BLaER1 treated with 17β-estradiol and CSF1 and Interleukin-3, amounts not matched to agents 10 nM and 100 nM (cell line): ENCODE measurements around the gene SUSD2.

ENCODE experiments used
- H3K27ac ChIP-seq, 11 experiments: shearing (Covaris generic); formaldehyde crosslinking; 2 replicates each; pipeline ENCODE4 v1.8.1; 2022
- H3K27me3 ChIP-seq, 11 experiments: shearing (Covaris generic); formaldehyde crosslinking; 2 replicates each; pipeline ENCODE4 v1.8.1; 2022
- H3K36me3 ChIP-seq, 11 experiments: shearing (Covaris generic); formaldehyde crosslinking; 2 replicates each; pipeline ENCODE4 v1.8.1; 2022
- H3K4me1 ChIP-seq, 10 experiments: shearing (Covaris generic); formaldehyde crosslinking; 2 replicates each; pipeline ENCODE4 v1.8.1; 2022
- H3K4me2 ChIP-seq, 11 experiments: shearing (Covaris generic); formaldehyde crosslinking; 2 replicates each; pipeline ENCODE4 v1.8.1; 2022
- H3K4me3 ChIP-seq, 10 experiments: shearing (Covaris generic); formaldehyde crosslinking; 2 replicates each; pipeline ENCODE4 v1.8.1; 2022
- H3K9ac ChIP-seq, 11 experiments: shearing (Covaris generic); formaldehyde crosslinking; 2 replicates each; pipeline ENCODE4 v1.8.1; 2022
- H3K9me3 ChIP-seq, 11 experiments: shearing (Covaris generic); formaldehyde crosslinking; replicated peaks in 1 of 11; 2 replicates each; pipeline ENCODE4 v1.8.1; 2022
- H4K20me1 ChIP-seq, 11 experiments: shearing (Covaris generic); formaldehyde crosslinking; 2 replicates each; pipeline ENCODE4 v1.8.1; 2022
- Cebpa-rat ChIP-seq, 11 experiments: shearing (Covaris generic); IDR thresholded peaks; 2 replicates each; pipeline ENCODE4 v1.8.1; 2022

The SUSD2 gene

DNA sequence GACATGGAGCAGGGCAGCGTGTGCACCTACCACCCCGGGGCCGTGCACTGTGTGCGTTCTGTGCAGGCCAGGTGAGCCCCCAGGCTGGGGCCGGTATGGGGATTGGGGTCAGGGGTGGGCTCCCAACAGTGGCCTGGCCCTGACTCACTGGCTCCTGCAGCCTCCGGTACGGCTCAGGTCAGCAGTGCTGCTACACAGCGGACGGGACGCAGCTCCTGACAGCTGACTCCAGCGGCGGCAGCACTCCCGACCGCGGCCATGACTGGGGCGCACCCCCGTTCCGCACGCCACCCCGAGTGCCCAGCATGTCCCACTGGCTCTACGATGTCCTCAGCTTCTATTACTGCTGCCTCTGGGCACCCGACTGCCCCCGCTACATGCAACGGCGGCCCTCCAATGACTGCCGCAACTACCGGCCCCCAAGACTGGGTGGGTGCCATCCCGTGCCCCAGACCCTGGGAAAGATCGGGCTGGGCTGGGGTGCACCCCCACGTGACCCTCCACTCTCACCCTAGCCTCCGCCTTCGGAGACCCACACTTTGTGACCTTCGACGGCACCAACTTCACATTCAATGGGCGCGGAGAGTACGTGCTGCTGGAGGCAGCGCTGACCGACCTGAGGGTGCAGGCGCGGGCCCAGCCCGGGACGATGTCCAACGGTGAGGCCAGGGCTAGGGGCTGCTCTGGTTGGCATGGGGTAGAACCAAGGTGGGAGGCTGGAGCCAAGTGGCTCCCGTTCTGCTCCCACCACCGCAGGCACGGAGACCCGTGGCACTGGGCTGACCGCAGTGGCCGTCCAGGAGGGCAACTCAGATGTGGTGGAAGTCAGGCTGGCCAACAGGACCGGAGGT, 4.4 kb downstream of the SUSD2 start:
- TF ChIP-seq Cebpa-rat (IDR thresholded peaks at IDR 0.05) = no peak
- no peak overlapping the region for H3K4me3 ChIP-seq
- H3K4me2 ChIP-seq = no peak overlapping the region
- H3K9ac ChIP-seq = no peak overlapping the region
- no peaks in the 10 kb centered on the region for H3K9me3 ChIP-seq
- H3K27me3 ChIP-seq = no peaks in the 10 kb centered on the region
- no peak overlapping the region for H3K27ac ChIP-seq
- H3K36me3 ChIP-seq = no peaks in the 10 kb centered on the region
- H3K4me1 ChIP-seq = peaks cover 23 to 40% (median 34%) of the 10 kb centered on the region in 10 experiments
- H4K20me1 ChIP-seq = peaks cover 0 to 3% (median 0%) of the 10 kb centered on the region in 11 experiments; a peak in 1 of 22 replicates

DNA sequence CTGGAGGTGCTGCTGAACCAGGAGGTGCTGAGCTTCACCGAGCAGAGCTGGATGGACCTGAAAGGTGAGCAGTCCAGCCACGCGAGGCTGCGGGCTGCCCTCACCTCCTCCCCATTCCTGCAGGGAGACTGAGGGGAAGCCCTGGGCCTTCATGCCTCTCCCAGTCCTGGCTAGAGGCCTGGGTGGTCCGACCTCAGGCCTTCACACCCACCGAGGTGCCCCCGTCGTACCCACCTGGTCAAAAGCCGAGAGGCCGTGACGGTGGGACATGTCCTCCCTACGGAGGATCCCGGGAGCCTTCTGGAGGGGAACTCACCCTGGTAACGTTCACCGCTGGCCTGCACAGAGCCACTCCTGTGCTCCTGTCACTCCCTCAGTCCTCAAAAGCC, 5.1 kb downstream of the SUSD2 start:
- Histone ChIP-seq H3K9ac (no peak overlapping the region), H3K4me2 (no peak overlapping the region), H3K27me3 (no peaks in the 10 kb centered on the region), H3K27ac (no peak overlapping the region), H3K36me3 (no peaks in the 10 kb centered on the region), H3K4me1 (peaks cover 29 to 47% (median 40%) of the 10 kb centered on the region in 10 experiments), H4K20me1 (no peaks in the 10 kb centered on the region), H3K4me3 (no peak overlapping the region), H3K9me3 (no peaks in the 10 kb centered on the region)
- no peak for TF ChIP-seq Cebpa-rat (IDR thresholded peaks at IDR 0.05)

DNA sequence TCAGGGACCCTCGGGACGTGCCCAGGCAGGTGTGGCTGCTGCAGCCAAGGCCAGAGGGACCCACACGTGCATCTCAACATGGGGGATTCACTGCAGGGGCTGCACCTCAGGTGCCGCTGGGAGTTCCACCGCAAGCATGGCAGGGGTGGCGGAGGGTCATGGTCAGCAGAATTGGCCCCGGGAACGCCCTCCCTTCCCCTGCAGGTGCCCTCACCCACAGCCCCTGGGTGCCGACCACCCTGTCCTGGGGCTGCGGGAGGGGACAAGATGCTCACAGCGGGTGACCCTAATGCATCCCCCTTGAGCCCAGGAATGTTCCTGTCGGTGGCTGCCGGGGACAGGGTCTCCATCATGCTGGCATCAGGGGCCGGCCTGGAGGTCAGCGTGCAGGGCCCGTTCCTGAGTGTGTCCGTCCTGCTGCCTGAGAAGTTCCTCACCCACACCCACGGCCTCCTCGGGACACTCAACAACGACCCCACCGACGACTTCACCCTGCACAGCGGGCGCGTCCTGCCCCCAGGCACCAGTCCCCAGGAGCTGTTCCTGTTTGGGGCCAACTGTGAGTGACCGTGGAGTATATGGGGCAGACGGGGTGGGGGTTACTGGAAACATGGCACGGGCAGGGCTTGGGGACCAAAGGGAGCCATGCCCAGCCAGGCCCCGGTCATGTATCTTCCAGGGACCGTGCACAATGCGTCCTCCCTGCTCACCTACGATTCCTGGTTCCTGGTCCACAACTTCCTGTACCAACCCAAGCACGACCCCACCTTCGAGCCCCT, 5.8 kb downstream of the SUSD2 start:
- no peak overlapping the region for H3K27ac ChIP-seq
- no peak overlapping the region for H3K4me3 ChIP-seq
- H3K27me3 ChIP-seq = no peaks in the 10 kb centered on the region
- no peaks in the 10 kb centered on the region for H4K20me1 ChIP-seq
- no peaks in the 10 kb centered on the region for H3K36me3 ChIP-seq
- no peak overlapping the region for H3K4me2 ChIP-seq
- no peak overlapping the region for H3K9ac ChIP-seq
- H3K4me1 ChIP-seq = peaks cover 35 to 53% (median 47%) of the 10 kb centered on the region in 10 experiments
- TF ChIP-seq Cebpa-rat (IDR thresholded peaks at IDR 0.05) = no peak
- no peaks in the 10 kb centered on the region for H3K9me3 ChIP-seq

DNA sequence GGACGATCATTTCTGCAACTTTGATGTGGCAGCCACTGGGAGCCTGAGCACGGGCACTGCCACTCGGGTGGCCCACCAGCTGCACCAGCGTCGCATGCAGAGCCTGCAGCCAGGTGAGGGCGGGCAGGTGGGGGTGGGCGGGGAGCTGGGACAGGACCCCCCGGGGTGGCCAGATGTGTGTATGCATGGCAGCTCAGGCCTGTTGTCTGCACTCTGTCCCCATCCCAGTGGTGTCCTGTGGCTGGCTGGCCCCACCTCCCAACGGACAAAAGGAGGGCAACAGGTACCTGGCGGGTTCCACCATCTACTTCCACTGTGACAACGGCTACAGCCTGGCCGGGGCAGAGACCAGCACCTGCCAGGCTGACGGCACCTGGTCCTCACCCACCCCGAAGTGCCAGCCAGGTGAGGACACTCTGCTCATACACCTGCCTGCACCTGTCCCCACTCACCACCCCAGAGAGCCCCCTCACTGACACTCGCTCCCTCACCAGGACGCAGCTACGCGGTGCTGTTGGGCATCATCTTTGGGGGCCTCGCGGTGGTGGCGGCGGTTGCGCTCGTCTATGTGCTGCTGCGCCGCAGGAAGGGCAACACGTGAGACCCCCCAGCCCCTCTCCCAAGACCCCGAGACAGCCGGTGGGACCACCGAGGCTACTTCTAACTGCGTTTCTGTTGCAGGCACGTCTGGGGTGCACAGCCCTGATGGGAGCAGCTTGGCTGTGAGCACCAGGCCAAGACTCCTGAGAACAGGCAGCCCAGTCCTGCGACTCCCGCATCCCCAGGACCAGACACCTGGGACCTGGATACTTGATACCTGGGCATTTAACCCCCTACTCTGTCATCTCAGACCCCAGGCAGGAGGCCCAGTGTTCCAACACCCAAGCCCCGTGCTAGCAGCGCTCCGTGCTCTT, 6.7 kb downstream of the SUSD2 start:
- Histone ChIP-seq H3K4me1 (peaks cover 26 to 49% (median 43%) of the 10 kb centered on the region in 10 experiments), H3K9ac (no peak overlapping the region), H3K4me3 (no peak overlapping the region), H3K27me3 (no peaks in the 10 kb centered on the region), H3K4me2 (no peak overlapping the region), H3K27ac (no peak overlapping the region), H3K9me3 (peaks cover 0 to 5% (median 0%) of the 10 kb centered on the region in 11 experiments; a peak in 1 of 22 replicates), H3K36me3 (no peaks in the 10 kb centered on the region), H4K20me1 (no peaks in the 10 kb centered on the region)
- TF ChIP-seq Cebpa-rat (IDR thresholded peaks at IDR 0.05) = no peak

DNA sequence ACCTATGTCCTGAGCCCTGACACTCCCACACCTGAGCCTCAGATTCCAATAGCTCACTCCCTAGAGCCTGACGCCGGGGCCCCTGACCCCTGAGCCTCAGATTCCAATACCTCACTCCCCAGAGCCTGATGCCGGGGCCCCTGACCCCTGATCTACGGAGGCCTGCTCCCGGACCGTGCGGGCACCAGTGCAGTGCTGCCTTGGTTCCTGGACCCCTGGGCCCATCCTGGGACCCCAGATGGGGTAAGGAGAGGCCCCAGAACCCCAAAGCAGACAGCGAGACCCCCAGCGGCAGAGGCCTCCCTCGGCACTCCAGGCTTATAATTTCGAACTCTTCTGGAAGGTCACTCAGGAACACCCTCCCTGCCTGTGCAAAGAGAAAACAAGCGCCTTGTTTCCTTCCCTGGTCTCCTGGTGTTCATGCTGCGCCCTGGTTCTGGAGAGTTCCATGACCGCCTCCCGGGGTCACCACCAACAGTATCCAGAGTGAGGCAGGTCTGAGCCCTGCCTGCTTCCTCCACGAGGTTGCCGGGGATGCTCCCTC, 7.5 kb downstream of the SUSD2 start:
- H3K36me3 ChIP-seq = no peaks in the 10 kb centered on the region
- peaks cover 0 to 6% (median 0%) of the 10 kb centered on the region in 11 experiments; a peak in 1 of 22 replicates for H3K9me3 ChIP-seq
- H3K4me3 ChIP-seq = no peak overlapping the region
- peaks cover 18 to 41% (median 35%) of the 10 kb centered on the region in 10 experiments for H3K4me1 ChIP-seq
- H4K20me1 ChIP-seq = no peaks in the 10 kb centered on the region
- H3K4me2 ChIP-seq = no peak overlapping the region
- peak overlapping the region in 2 of 11 experiments; percentile 8 to 11; a peak in 1 of 22 replicates for H3K9ac ChIP-seq
- no peak for TF ChIP-seq Cebpa-rat (IDR thresholded peaks at IDR 0.05)
- peak overlapping the region in 2 of 11 experiments; percentile 18 to 31; a peak in 1 of 22 replicates for H3K27ac ChIP-seq
- H3K27me3 ChIP-seq = no peaks in the 10 kb centered on the region

DNA sequence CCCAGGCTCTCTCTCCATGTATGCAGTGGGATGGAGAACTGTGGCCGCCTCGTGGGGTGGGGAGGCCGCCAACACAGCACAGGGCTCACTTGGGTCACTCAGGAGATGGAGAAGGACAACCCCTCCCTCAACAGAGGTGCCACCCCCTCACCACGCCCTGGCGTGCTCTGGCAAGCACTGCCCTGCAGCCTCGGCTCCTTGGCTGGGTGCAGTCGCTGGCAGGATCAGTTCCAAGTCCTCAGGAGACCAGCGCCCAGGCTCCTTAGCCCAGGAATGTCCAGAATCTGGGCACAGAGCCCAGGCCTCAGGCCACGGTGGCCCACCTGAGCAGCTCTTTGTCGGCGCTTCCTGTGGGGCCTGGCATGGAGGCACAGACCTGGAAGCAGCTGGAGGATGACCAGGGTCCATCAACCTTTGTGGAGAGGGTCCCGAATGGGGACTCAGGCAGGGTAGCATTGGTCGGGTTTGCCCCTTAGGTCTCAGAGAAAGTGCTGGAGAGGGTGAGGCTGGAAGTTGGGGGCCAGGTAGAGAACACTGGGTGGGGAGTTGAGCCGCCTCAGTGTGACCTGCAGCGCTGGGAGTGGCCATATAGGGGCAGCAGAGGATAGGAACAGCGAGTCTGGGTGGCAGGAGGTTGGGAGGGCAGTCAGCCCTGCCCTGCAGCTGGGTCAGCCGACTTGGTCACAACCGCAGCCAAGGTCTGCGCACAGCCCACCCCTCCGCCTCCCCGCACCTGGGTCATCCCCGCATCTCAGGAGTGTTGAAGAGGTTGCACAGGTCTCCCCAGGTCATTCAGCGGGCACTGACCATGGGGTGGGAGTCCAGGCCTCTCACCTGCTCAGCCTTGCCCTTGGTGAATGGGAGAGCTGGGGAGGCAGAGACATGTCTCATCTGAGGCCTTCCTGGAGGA, 8.2 kb downstream of the SUSD2 start:
- TF ChIP-seq Cebpa-rat (IDR thresholded peaks at IDR 0.05) = no peak
- Histone ChIP-seq H4K20me1 (no peaks in the 10 kb centered on the region), H3K4me1 (peaks cover 13 to 37% (median 31%) of the 10 kb centered on the region in 10 experiments; a peak in 19 of 20 replicates), H3K36me3 (no peaks in the 10 kb centered on the region), H3K9ac (peak overlapping the region in 4 of 11 experiments; percentile 8 to 32 (median 16); a peak in 4 of 22 replicates), H3K4me3 (no peak overlapping the region), H3K9me3 (peaks cover 0 to 6% (median 0%) of the 10 kb centered on the region in 11 experiments; a peak in 1 of 22 replicates), H3K27ac (peak overlapping the region in 4 of 11 experiments; percentile 50 to 67 (median 57); a peak in 5 of 22 replicates), H3K4me2 (peak overlapping the region; percentile 1 to 79 (median 68); a peak in 16 of 22 replicates), H3K27me3 (no peaks in the 10 kb centered on the region)

DNA sequence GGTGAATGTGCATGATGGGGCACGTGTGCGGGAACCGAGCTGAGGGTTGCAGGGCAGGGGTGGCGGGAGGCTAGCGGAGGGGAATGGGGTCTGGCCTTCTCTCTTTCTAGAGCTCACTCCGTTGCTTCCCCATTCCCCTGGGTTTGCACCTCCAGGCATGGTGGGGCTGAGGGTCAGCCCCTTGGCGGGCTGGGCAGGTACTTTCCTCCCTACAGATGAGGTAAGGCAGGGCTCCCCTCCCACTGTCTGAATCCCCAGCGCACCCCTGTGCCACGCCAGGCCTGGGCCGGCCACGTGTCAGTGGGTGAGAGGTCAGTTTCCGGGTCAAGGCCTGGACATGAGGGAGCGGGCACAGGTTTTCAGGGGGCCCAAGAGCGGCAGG, 8.9 kb downstream of the SUSD2 start:
- no peaks in the 10 kb centered on the region for H3K36me3 ChIP-seq
- H3K9me3 ChIP-seq = peaks cover 0 to 6% (median 0%) of the 10 kb centered on the region in 11 experiments; a peak in 1 of 22 replicates
- H3K9ac ChIP-seq = peak overlapping the region in 4 of 11 experiments; percentile 3 to 32 (median 8); a peak in 1 of 22 replicates
- peaks cover 13 to 37% (median 31%) of the 10 kb centered on the region in 10 experiments; a peak in 19 of 20 replicates for H3K4me1 ChIP-seq
- no peaks in the 10 kb centered on the region for H4K20me1 ChIP-seq
- H3K4me2 ChIP-seq = peak overlapping the region; percentile 1 to 79 (median 68); a peak in 17 of 22 replicates
- H3K27me3 ChIP-seq = no peaks in the 10 kb centered on the region
- peak overlapping the region in 5 of 11 experiments; percentile 50 to 67 (median 61); a peak in 7 of 22 replicates for H3K27ac ChIP-seq
- no peak overlapping the region for H3K4me3 ChIP-seq
- TF ChIP-seq Cebpa-rat (IDR thresholded peaks at IDR 0.05) = no peak
